GM21737 (cell line): ENCODE results near the gene TADA3.
A peak's percentile ranks its signal among the peaks of the same experiment; 100 is the strongest.

Experiments used
- ATAC-seq: cut with Tn5 transposase; IDR thresholded peaks from one replicate; pipeline ENCODE4 v1.9.1; 2021; ENCODE audit warnings: mild to moderate bottlenecking, moderate library complexity; ENCODE audit not compliant: unreplicated experiment

The TADA3 gene

DNA sequence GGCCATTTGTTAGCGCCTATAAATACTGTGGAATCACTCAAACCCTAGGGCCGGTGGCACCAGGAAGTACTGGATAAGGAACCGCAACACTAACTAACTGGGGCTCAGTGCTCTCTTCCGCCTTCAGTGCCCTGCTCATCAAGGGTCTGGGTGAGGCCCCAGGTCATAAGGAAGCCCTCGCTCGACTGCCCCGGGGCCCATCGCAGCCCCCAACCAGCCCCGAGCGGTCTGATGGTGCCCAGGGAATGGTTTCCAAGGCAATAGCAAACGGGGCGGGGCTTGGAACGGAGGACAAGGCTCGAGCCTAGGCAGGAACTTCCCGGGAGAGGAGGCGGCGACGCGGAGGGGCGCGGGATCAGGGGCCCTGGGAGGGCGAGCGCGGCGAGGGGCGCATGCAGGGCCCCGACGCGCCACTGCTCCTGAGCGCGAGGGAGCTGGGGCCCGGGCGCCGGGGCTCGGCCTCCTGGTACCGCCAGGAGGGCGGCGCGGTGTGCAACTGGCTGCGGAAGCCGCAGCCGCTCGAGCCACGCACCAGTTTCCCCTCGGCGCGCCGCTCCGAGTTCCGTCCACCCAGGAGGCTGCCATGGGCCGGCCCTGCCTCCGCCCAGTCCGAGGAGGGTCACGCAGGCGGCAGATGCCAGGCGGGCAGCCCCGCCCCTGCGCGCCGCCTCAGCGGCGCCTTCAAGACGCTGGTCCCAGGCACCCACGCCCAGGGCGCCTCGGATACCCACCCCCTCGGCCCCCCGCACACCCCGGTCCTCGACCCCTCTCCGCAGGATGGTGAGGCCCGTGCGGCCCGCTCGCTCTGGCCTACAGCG is 17.6 kb upstream of the TADA3 start, which contains the start of gene TTLL3:
TSS of gene TTLL3 (plus strand) at position 648 of the 818 bp plus-strand sequence. CDS start 400 bp downstream, outside the sequence.
- ATAC-seq = no peak

DNA sequence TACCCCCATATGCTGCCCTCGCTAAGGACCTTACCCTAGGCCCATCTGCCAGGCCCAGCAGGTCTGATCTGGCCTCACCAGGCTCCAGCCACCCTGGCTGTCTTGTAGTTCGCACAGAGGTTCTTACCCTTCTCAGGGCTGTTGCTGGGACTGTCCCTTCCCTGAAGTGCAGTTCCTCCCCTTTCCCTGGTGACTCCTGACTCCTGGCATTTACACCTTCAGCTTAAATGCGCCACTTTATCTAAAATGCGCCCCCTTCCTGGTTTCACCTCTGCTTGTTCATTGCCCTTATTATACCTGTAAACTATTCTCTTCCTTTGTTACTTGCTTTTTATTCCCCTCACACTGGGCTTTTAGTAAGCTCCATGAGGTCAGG is 17.0 kb upstream of the TADA3 start:
- ATAC-seq = peak; percentile 15

DNA sequence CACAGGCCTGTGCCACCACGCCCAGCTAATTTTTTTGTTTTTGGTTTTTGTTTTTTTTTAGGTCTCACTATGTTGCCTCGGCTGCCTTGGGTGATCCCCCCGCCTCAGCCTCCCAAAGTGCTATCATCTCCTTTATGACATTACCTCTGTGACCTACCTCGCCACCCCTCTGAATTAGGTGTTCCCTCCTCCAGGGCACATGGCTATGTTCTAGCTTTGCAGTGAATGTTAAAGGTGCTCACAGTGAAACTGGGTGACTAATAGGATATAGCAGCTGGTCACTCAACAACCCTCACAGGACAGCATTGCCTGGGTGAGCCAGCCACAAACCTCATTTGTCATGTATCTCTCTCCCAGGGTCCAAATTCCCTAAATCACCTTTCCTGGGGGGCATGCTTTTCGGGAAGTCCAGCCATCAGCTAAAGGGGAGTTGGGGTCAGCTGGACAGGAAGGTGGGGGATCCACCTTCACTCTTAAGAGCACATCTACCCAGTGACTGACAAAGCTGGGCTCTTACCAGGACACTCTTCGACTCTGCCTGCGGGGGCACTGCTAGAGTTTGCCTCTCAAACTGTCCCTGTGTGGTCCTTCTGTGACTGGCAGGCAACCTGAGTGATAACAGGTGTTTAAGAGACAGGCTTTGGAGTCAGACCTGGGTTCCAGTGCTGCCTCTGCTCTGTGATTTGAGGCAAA is 16.2 kb upstream of the TADA3 start:
- peak; percentile 49 for ATAC-seq

DNA sequence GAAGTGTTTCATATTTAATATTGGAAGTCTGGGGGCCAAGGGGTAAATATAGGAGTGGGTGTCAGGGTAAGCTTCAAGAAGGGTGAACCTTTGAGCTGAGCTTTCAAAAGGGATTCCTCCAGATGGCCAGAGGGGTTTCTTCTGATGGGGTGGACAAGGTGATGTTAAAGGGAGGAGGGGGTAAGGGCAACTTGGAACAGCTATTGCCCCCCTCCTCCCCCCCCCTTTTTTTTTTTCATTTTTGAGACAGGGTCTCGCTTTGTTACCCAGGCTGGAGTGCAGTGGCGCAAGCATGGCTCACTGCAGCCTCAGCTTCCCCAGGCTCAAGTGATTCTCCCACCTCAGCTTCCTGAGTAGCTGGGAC is 15.7 kb upstream of the TADA3 start:
- ATAC-seq = no peak

DNA sequence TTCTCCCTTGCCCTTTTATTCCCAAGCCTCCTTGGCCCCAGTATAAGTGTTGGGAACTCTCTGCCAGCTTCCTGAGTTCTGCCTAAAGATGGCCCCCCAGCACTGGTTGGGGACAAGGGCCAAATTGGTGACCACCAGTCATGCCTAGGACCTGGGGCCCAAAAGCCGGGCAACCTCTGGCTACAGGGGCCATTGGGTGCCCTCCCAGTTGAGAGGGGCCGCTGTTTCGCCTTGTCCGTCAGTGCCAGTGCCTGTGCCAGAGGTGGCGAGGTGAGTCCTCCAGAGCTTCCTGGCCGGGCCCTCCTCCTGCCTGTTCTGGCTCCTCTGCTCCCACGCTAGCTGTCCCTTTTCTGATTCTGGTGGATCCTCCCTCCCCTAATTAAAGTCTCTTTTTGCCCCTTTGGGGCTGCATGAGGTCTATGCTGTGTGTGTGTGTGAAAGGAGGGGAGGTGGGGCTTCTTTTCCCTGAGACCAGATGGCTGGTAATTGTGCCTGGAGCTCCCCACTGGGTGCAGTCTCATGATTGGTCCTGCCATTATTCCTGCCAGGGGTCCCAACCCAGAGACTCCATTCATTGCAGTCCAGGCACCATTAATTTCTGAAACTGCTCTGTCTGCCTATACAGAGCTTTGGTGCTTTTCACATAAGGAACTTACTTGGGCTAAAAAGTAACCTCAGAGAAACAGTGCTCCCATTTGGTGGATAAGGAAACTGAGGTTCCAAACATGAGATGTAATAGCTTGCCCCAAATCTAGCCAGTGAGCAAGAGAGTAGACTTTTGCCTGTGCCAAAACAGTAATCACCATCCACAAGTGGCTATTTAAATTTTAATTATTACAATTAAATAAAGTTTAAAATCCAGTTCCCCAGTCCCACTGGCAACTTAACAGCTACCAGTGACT is 14.7 kb upstream of the TADA3 start:
- no peak for ATAC-seq

DNA sequence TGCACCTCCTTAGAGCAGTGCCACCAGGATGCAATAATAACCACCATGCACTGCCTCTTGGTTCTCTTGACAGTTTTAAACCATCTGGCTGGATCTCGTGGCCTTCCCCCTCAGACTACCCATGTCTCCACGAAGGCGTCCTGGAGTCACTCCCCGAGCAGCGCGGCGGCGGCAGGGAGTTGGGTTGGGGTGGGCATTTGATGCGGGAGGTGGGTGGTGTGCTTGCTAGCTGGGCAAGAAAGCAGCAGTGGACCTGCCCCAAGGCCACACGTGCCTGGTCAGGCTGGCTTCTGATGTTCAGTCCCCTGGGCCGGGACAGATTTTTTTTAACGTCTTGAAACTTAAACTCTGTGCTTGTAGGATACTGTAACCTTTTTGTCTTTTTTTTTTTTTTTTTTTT is 13.9 kb upstream of the TADA3 start:
- ATAC-seq = no peak

DNA sequence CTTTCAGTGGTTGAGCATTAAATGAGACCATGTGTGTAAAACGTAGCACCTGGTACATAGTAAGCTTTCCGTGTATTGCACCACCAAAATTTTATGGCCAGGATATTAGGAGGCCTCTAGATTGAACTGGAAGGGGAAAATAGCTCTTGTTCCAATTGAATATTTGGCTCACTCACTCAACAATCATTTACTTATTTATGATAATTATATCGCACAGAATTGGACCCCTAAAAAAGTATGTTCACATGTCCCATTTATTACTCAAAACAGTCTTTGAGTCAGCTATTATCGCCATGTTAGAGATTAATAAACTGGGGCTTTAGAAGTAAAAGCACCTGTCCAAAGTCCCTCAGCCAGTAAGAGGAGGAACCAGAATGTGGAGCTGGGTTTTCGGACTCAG is 12.7 kb upstream of the TADA3 start:
- no peak for ATAC-seq

DNA sequence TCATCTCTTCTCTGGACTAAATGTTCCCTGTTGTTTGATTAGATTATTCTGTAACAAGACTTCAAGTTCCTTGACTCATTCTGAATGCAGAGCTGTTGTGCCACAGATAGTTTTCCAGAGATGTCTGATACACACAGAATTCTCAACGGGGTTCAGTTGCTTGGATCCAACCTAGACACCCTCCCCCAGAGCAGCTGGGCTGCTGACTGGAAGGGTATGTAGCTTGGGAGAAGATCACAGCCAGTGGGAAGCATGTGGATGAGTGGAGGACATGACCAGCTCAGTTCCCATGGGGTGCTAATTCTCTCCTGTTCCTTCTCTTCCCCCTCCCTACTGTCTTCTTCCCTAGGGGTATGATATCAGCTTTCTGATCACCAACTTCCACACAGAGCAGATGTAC is 11.2 kb upstream of the TADA3 start:
- ATAC-seq = no peak

DNA sequence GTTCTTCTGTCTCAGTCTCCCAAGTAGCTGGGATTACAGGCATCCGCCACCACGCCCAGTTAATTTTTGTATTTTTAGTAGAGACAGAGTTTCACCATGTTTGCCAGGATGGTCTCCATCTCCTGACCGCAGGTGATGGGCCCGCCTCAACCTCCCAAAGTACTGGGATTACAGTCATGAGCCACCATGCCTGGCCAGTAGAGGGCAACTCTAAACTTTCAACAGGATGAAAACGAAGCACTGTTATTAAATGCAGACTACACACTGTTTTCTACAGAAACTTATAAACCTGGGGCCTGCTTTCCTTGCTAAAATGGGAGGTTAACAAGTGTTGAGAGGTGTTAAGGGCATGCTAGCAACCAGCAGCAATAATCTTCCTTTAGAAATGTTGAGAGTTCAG is 8.3 kb upstream of the TADA3 start:
- no peak for ATAC-seq

DNA sequence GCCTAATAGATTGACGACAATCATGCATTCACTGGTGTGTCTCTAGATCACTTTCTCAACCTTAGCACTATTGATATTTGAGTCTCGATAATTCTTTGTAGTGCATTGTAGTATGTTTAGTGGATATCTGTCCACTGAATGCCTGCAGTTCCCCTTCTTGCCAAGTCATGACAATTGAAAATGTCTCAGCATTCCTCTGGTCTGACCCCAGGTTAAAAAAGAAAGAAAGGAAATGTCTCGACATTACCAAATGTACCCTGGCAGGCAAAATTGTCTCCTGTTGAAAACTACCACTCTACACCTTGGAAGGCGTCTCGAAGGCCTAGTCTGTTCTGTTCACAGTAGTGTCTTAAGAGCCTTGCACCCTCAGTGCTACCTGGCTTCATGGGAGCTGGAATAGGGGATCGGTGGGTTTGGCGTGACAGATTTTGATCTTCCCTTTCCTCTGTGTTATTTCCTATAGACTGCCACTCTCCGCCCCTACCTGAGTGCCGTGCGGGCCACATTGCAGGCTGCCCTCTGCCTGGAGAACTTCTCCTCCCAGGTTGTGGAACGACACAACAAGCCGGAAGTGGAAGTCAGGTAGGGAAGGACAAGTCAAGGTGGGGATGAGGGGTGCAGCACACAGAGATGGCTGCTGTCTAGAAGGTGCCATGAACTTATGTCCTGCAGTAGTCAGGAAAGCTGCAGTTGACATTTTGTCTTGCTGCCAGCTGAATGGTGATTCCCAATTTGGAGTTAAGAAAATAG is 5.1 kb upstream of the TADA3 start:
- ATAC-seq = no peak

DNA sequence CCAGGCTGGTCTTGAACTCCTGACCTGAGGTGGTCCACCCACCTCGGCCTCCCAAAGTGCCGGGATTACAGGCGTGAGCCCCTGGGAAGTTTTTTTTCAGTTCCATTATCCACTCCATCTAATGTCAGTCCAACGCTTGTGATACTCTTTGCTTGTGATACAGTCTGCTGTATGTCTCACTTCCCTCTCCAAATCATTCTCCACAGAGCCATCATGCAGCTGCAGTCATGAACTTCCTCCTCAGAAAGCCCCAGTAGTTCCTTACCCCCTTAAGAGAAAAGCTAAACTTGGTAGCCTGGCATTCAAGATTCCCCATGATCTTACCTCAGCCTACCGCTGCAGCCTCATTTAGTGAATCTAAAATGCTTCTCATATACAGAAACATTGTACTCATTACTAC is 2.9 kb upstream of the TADA3 start:
- ATAC-seq = no peak

DNA sequence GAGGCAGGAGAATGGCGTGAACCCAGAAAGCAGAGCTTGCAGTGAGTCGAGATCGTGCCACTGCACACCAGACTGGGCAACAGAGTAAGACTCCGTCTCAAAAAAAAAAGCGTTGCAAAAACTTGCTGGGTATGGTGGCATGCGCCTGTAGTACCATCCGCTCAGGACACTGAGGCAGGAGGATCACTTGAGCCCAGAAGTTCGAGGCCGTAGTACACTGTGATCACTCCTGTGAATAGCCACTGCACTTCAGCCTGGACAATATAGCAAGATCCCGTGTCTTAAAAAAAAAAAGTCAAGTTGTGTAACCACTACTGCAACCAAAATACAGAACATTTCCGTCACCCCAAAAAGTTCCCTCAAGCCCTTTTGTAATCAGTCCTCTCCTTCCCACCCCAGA is 2.1 kb upstream of the TADA3 start:
- ATAC-seq = no peak

DNA sequence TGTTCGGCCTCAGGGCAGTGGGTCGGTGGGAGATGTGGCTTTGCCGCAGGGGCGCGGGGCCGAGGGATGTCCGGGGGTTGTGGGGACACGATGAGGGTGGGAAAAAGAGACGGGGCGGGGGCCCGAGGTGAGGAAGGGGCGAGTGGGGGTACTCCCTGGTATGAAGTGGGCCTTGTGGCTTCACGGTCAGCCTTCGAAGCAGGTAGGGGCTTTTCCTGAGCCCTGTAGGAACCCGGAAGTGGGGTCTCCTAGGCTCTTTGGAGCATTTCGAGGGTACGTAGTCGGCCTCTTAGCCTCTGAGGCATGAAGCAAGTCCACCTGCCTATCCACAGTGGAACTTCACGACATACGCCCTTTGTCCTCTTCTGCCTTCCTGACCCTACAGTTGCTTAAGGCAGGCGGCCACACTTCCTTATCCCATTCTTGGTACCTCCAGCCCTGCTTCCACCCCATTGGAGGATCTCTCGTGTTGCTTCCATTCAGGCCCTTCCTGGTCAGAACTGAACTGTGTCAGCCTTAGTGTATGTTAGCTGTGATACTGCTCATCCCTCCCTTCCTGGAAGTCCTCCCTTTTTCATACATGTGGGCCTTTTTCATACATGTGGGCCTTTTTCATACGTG is 998 bp upstream of the TADA3 start:
- ATAC-seq = peak; percentile 10

DNA sequence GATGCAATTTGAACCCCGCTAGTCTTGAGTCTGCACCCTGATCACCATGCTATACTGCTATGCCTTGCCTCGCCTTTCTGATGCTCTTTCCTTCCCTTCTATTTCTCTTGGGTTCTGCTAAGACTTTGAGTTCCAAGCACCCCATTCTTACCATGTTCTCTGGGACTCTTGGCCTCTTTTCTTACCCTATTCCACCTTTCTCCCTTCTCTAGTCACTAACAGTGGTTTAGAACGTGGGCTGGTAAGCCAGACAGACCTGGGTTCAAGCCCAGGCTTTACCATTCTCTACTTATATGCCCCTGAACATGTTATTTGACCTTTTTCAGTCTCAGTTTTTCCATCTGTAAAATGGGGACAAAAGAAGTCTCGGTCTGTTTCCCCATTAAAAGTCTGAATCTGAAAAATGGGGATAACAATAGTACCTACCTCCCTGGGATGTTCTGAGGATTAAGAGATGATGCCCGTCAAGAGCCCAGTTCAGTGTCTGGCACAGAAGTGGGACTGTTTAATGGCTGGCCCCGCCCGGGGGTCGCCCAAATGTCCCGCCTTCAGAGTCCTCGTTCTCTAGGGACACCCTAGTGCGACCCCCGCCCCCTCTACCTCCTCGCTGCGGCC is 376 bp downstream of the TADA3 start:
- ATAC-seq = no peak

DNA sequence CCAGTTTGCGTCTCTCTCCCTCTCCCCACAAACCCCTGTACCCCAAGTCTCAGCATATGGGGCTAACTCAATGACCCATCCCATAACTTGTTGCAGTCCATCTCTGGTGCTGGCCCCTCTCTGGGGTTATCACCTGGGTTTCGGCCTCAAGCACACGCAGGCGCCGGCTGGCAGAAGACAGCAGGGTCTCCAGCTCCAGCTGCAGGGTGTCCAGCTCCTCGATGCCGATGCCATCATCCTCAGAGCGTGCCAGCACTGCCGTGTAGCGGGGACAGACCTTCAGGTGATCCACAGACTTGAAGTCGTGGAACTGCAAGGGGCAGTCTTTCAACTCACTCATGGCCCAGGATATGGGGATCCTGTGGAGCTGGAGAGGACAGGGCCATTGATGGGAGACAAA is 1.1 kb downstream of the TADA3 start:
- no peak for ATAC-seq

DNA sequence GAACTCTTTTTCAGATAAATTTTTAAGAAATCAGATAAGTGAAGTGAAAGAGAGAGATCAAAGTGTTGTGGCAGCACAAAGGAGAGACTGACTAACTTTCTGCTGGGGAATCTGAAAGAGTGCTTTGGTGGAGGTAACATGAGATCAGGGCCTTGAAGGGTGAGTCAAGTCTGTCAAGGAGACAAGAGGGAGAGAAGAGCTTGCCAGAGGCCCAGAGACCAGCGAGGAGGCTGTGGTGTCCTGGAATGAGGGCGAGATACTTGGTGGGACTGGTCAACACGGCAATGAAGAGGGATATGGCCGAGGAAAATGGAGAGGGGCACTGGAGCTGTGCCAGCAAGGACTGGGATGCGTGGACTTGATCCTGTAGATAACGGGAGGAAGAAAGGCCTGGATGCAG is 4.6 kb downstream of the TADA3 start:
- no peak for ATAC-seq

DNA sequence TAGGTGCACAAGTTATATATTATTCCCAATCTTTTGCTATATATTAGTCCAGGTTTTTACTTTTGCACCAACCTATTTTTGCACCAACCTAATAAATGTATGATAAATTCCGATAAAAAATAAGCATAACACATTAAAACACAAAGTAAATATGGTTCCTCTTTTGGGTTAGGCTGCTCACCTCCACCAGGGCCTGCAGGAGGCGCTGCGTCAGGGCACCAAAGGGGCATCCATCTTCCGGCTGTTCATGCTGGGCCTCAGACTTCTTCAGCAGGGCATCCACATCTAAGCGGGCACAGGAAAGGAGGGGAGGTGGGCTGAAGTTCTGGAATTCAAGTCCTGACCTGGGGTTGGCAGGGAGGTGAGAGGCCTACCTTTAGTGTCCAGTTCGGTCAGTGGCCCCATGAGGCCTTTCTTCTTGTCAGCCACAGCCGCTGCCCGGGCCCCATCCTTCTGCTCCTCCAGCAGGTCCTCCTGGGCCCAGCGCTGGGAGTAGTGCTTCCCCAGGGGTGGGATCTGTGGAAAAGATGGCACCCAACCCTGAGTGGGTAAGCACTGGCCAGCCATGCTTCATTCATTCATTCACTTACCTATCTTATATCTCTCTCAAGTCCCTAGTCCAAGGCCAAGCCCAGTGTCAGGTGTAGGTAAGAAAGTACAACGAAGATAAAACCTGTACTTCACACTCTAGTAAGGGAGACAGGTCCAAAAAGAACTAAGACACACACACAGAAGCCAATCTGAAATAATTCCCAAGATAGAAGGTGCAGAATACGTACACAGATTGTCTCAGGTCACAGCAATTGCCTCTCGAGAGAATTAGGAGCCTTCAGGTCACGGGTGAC is 5.2 kb downstream of the TADA3 start:
- ATAC-seq = no peak

DNA sequence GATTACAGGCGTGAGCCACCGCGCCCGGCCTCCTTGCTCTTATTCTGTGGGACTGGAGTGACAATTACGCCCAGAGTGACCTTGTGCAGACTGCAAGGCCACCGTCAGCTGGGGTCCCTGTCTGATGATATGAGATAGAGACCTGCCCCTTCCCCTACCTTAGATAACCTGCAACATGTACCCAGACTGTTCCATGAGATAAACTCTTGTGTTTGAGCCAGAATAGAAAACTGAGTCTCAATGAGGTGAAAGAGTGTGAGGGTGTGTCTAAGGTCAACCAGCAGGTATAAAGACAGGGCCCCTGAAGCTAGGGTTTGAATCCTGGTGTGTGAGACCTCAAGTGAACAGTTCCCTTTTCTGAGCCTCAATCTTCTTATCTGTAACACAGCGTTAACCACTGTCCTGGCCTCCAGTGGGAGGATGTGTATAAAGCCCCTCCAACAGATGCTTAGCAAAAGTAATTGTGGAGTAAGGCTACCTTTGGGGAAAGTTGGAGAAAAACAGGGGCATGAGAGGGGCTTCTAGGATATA is 6.0 kb downstream of the TADA3 start:
- no peak for ATAC-seq

DNA sequence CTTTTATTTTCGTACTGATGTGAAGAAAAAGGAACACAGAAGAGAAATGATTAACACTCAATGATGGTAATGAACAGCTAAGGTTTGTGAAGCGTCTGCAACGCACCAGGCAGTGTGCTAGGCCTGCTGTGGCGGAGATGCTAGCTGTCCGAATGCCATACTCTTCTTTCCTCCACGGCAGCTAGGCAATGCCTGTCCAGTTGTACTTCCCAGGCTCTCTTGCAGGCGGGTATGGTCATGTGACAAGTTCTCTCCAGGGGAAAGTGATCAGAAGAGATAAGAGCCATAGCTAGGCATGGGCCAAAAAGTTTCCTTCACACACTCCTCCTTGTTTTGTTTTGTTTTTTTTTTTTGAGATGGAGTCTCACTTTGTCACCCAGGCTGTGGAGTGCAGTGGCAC is 6.7 kb downstream of the TADA3 start:
- no peak for ATAC-seq
